ENCODE results near the gene ESR2.

ESR2 gene

GRCh38 chr14:64035143-64035542, 259.0 kb downstream of the ESR2 start:
- Histone ChIP-seq H3K27ac (no peak overlapping the region), H3K27me3 (replicated peaks) (no peaks in the 10 kb centered on the region), H3K36me3 (replicated peaks) (no peaks in the 10 kb centered on the region), H3K4me3 (ENCODE audit: low read depth, low read length) (no peak overlapping the region)
- in situ Hi-C loops (cut with HindIII; ENCODE audit: low pct_ligation_motif_present, low sequenced_read_pairs), result no loop called here
- DNase-seq, result no peak
- TF ChIP-seq CTCF (IDR thresholded peaks at IDR 0.05; ENCODE audit: low read depth, low read length, missing control alignments), result no peak

Measured in brain microvascular endothelial cell (primary cell).